GM18951 (cell line): ENCODE data around the gene SLC8A3.

Experiments
- POLR2A ChIP-seq: IDR thresholded peaks from 4 replicates; pipeline ENCODE4 v1.6.1; 2011; ENCODE audit warnings: mild to moderate bottlenecking; ENCODE audit not compliant: insufficient read length, insufficient read depth; ENCODE audit errors: extremely low read depth
- in situ Hi-C: fragments of 300-500 bp; cut with MboI; formaldehyde crosslinking; loops from one replicate; pipeline ENCODE4 v1.12.0; 2022; ENCODE audit warnings: low sequenced_read_pairs, mixed read lengths, inconsistent platforms; ENCODE audit not compliant: unreplicated experiment

SLC8A3 gene

DNA sequence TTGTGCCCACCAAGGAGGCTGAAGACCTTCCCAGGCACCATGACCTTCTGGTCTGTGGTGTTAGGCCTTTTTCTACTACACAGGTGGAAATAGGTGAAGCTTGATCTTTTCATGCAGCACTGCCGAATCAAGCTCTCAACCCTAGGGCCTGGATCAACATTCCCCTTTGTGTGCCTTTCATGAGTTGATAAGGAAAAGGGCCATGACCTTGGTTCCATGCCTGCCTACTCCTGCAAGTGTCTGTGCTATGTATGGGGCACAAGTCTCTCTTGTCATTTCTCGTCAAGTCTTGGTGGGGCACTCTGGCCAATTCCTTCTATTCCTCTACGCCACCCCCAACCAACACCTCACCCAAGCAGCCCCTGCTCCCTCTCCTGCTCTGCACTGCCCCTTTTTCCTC lies 154.5 kb downstream of the SLC8A3 start:
- in situ Hi-C loops = no loop called here
- no peak for TF ChIP-seq POLR2A

DNA sequence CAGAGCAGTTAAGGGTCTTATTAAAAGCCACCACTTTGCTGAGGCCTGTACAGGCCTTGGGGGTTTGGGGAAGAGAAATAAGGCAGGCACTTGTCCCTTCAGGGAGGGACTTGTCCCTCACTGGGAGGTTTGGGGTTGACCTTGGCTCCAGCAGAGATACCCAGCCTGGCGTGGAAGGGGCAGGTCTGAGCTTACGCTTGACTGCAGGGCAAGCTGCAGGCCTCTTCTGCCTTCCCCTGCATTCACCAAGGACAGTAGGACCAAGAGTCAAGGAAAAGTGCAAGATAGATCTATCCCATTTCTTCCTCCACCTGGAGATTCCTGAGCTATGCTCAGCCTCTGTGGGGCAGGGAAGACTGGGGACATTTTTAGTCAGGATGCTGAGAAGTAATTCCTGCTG lies 155.2 kb downstream of the SLC8A3 start:
- in situ Hi-C loops = no loop called here
- TF ChIP-seq POLR2A = no peak

DNA sequence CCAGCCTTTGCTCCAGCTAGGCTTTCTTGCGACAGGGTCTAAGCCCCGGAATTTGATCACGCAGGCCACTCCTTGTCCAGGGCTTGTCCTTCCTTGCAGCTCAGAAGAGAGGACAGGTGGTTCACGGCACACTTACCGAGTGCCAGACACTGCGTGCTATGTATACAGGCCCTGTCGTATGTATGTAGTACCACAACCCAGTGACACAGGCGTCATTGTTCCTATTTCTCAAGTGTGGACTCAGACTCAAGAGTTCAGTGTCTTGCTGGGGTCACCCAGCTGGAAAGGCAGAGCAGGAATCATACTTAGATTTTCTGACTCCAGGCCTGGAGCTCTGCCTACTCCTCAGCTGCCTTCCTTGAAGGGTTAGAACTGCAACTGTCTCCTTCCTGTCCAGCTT lies 155.6 kb downstream of the SLC8A3 start:
- in situ Hi-C loops = no loop called here
- no peak for TF ChIP-seq POLR2A

DNA sequence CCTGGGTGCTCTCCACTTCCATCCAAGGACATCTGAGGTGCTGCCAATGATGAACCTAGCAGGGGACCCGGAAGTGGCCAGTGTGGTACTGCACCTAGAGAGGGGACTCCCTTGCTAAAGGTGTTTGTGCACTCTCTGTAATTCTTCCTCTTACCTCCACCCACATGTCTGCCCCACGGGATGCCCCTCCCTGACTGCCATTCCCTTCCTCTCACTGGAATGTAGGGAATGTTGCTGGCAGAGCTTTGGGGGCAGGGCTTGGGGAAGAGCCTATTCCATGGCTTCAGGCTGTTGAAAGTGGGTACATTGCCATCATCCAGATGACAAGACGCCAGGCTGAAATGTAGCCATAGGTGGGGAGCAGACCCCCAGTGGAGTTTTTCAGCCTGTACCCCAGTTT lies 156.3 kb downstream of the SLC8A3 start:
- no peak for TF ChIP-seq POLR2A

DNA sequence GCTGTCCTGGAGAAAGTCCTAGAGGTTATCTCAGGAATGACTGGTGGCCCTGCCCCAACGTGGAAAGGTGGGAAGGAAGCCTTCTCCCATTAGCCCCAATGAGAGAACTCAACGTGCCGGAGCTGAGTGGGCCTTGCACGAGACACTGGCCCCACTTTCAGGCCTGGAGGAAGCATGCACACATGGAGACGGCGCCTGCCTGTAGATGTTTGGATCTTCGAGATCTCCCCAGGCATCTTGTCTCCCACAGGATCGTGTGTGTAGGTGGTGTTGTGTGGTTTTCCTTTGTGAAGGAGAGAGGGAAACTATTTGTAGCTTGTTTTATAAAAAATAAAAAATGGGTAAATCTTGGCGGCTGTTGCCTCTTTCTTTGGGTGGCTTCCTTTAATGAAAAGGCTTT lies 156.7 kb downstream of the SLC8A3 start:
- no peak for TF ChIP-seq POLR2A
- in situ Hi-C loops = no loop called here

More for the DNA sequence above, 156.3 kb downstream of the SLC8A3 start:
- in situ Hi-C loops = no loop called here

DNA sequence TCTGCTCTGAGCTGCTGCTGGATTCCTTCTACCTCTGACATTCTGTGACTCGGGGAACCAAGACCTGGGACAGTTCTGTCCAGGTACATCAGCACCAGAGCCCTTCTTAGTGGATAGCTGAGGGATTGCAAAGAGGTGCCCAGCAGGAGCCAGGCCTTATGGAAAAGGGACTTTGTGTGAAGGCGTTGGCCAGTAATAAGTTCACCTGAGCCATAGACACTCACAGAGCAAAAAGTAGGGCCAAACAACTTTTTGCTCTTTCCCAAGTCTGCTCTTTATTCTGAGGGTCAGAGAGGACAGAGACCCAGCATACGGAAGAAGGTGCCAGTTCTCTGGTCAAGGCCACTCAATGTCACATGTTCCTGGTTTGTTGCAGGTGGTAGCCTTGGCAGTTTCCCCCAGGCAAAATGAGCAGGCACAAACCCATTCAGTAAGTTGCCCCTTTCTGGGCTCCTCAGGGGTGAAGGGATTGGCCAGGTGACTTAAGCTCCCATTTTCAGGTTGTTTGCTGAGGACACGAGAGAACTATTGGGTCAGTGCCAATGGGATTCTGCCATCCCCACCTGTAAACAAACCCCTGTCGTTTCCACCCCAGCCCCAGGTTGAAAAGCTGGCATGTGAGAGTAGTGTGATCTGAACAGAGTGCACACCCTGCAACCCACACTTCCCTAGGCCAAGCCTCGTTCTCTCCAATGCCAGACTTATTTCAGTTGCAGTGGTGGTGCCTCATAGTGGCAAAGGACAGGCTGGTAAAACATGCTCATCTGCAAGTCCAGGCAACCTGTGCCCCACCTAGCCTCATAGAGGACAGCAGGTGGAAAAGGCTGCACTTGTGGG lies 159.2 kb downstream of the SLC8A3 start:
- in situ Hi-C loops = no loop called here
- TF ChIP-seq POLR2A = no peak

DNA sequence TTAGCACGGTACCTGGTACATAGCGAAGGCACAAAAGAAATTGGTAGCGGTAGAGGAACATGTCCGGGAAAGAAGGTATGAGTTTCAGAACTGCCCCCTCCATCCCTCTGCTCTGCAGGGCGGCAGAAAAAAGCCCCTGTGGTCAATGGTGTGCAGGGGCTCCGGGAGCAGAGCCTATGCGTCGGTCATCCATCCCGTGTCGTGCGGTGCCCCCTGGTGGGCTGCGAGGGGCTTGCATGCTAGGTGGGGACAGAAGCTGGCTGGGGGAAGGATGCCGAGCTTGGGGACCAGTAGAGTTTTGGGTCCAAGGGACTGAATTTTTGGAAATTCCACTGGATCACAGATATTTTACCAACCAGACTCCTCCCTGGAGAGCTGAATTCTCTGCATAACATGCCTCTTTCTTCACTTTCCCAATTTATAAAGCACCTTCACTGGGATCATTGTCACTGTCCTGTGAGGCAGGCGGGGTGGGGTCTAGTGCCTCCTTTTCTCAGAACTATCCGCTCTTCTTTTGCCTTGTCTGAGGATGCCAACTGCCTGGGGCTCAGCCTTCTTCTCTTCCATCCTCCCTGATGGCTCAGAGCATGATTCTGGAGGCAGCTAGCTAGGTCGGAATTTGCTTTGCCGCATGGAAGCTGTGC lies 160.8 kb downstream of the SLC8A3 start:
- in situ Hi-C loops = no loop called here
- no peak for TF ChIP-seq POLR2A

DNA sequence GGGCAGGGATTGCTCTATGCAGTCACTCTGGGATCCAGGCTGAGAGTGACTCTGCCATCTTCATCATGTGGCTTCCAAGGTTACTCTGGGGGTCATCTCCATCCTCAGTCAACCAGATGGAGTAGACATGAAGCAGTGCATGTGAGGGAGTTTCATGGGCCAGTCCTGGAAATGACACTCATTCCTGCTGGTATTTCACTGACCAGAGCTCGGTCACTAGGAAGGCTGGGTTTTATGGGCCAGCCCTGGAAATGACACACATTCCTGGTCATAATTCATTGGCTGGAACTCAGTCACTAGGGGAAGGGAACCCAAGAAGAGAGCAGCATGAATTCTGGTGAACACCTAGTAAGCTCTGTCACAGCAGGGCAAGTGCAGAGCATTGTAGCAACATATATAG lies 164.9 kb downstream of the SLC8A3 start:
- TF ChIP-seq POLR2A = no peak
- in situ Hi-C loops = loop anchor here (25.0 kb wide), 1 partner anchor 437 kb away; no protein-coding TSS in a partner anchor

DNA sequence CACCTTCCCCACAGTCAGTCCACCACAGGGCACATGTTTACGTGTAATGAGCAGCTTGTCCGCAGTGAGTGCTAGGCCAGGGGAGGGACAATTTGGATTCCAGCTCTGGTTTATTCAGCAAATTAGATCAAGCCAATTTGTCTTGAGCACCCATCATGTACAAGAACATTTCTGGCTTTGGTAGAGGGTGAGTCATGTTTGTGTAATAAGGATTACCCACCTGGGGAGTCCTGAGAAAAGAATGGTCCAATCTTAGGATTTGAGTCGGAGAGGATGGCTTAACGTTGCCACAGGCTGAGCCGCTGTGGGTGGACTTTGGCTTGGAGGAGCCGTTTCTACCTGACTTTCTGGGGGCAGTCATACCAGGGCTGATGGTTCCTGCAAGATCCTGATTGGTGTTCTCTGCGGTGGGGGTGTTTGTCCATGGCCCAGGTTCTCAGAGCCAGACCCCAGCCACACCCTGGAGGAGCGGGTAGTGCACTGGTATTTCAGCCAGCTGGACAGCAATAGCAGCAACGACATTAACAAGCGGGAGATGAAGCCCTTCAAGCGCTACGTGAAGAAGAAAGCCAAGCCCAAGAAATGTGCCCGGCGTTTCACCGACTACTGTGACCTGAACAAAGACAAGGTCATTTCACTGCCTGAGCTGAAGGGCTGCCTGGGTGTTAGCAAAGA lies 165.8 kb downstream of the SLC8A3 start:
- in situ Hi-C loops = loop anchor here (25.0 kb wide), 1 partner anchor 436 kb away; no protein-coding TSS in a partner anchor
- no peak for TF ChIP-seq POLR2A

DNA sequence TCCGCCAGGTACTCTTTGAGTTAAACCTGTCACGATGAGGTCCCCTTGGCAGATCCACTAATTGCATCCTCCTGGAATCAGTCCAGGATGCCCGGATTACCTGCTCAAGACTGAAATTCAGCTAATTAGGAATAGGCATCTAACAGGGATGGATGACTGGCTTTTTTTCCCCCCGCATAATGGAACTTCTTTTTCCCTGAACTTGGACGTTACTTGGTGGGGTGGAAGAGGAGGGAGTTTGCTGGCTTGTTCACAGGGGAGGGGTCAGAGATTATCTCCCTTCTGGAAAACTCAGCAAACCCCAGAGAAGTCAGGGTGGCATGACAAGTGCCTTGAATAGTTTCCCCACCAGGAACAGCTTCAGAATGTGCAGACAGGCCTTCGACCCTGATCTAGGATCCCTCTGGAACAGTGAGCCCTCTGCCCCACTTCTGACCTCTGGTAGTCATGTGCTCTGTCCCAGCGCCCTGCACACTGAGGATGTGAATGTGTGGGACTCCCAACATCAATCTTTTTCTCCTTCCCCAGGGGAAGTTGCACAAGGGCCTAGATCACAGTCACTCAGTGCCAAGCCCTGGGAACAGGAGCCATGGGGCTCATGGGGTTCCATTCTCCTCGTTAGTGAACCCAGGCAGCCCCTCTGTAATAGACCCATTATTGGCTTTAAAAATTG lies 167.1 kb downstream of the SLC8A3 start:
- TF ChIP-seq POLR2A = no peak
- in situ Hi-C loops = loop anchor here (25.0 kb wide), 1 partner anchor 434 kb away; no protein-coding TSS in a partner anchor

DNA sequence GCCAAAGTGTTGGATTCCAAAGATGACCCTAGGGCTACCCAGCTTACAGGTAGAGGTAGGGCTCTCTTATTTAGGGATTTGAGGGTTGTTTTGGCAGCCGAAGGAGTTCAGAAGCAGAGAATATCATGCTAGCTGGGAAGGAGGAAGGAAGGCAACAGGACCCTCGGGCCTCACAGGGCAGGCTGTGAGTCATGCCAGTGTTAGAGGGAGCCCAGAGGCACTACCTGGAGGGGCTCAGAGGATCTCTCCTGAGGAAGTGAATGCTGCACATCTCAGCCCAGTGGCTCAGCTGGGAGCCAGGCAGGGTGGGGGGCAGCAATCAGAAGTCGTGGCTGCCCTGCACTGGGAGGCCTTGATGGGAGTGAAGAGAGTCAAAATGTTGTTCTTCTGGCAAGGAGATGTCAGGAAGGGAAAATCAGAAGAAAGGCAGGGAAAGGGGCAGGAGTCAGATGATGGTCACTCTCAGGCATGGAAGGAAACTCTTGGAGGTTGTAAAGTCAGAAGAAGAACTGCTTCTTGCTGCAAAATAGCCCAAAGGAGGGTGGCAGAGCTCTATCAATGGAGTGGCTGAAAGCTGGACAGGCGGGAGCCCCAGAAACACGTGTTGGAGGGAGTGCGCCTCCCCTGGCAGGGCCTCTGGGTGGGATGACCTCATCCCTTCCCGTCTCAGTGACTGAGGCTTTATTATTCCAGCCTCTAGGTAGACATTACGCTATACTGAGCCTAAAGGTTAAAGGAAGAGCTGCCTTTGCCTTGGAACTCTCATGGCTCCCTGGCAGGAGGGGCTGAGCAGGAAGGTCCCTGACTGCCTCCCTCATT lies 168.2 kb downstream of the SLC8A3 start:
- TF ChIP-seq POLR2A = no peak
- in situ Hi-C loops = loop anchor here (25.0 kb wide), 1 partner anchor 433 kb away; no protein-coding TSS in a partner anchor

DNA sequence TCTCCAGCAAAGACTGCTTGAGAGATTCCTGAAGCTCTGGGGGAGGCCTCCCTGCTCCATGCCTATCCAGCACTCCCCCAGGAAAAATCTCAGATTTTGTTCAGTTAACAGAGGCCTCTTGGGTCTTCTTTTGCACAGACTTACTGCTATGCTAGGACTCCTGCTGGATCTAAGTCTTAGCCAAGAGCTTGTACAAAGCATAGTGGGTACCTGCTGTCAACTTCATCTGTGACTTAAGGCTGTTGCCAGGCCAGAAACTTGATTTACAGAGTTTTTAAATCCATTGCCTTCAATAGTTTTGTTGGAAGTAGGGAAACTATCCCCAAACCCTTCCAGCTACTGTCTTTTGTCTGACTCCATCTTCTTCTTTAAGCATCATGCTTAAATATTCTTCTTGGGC lies 169.1 kb downstream of the SLC8A3 start:
- in situ Hi-C loops = loop anchor here (10.0 to 25.0 kb wide), 2 partner anchors 205 to 432 kb away; no protein-coding TSS in a partner anchor

More for the DNA sequence above, 169.1 kb downstream of the SLC8A3 start:
- TF ChIP-seq POLR2A = no peak
